ENCODE data around the gene SMOC2.
"Not testable (repeated sequence)": the region's sequence is repeated elsewhere in the genome, so short reads cannot be mapped to it uniquely, and the experiment has no call there.

The SMOC2 gene

GRCh38 chr6:168546151-168546550 lies 105.2 kb downstream of the SMOC2 start:
- DNase-seq = no peak

GRCh38 chr6:168546730-168547129 lies 105.7 kb downstream of the SMOC2 start:
- DNase-seq = no peak

DNA sequence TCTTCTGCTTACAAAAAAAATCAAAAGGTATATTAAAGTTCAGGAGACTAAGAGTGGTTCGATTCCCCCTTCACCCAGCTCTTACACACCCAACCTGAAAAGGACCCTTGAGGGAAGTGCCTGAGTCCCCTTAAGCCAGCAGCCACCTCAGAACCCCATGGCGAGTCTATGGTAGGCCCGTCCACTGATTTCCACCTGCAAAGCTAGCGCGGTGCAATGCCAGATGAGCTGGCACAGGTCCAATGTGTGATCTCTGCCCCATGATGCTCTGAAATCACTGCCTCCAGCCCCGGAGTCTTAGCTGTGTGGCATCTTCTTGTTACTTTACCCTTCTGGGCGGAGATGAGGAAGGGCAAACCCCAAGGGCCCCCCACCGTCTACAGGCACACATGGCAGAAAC lies 109.3 kb downstream of the SMOC2 start:
- DNase-seq = no peak

DNA sequence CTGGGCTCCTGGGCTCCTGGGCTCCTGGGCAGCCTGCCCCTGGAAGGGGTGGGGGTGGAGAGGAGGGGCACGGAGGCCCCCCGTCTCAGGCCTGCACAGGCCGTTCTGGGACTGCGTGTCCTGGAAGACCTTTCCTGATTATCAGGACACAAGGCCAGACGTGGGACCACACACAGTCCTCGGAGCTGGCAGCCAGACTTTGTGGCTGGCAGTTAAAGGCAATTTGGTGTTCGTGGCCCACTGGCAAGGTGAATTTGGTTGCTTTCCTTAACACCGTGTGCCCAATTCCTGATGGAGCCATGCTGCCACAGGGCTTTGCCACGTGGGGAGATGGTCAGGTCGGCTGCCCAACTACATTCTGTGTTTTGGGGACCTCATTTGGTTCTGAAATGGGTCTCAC lies 113.5 kb downstream of the SMOC2 start:
- DNase-seq = no peak

DNA sequence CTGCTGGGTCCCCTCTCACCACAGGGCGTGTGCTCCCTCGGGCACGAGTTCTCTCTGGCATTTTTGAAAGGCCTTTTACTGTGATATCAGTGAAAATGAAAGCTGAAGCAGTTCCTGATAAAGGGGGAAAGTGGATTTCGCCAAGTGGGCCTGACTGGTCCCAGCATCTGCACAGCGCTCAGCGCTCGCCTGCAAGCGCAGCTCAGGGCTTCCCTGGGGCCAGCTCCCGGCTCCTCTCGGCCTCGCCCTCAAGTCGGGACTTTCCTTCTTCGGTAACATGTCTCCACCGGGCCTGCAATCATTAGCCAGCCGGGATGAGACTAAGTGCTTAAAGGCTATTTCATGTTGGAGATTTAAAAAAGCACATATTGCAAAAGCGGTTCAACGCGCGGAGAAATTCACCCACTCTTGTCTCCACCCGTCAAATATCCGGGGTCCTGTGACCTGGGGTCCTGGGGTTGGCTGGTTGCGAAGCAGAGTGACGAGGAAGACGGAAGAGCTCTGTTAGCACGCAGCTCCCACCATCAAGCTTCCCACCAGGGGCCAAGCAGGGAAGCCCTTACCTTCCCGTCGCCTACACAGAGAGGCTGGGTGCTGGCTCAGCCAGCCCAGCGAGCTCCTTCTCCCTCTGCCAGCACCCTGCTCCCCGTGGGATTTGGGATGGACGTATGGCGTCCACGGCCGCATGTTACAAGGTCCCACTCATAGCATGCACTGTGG lies 114.1 kb downstream of the SMOC2 start:
- DNase-seq = no peak

DNA sequence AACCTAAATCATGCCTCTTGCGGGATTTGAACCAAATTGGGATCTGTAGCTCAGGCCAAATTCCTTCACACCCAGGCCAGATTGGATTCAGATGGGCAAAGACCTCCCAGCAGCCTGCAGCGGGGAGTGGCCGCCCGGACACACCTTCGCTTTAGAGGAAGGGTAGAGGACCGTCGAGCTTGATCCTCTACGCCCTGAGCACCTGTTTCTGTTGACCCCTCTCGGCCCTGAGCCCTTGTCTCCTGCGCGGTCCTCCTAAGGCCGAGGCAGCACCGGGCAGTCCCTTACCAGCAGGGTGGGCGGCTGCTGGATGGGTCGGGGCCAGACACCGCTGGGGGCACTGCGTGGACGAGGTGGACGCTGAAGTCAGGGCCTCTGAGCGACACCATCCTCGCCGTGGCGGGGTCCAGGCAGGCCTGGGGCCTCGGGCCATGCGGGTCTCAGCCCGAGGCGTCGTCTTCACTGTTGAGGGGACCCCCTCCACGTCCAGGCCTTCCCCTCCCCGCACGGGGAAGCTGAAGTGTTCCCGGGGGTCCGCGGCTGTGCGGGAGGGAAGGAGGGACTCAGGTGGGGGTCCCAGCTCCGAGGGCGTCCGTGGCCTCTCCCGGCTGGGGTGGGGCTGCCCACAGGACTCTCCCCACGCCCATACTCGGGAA lies 114.8 kb downstream of the SMOC2 start:
- DNase-seq = no peak

GRCh38 chr6:168557512-168557911 lies 116.5 kb downstream of the SMOC2 start:
- no peak for DNase-seq

- no peak for DNase-seq
These were observed 117.7 kb downstream of the SMOC2 start for GRCh38 chr6:168558686-168559085.

DNA sequence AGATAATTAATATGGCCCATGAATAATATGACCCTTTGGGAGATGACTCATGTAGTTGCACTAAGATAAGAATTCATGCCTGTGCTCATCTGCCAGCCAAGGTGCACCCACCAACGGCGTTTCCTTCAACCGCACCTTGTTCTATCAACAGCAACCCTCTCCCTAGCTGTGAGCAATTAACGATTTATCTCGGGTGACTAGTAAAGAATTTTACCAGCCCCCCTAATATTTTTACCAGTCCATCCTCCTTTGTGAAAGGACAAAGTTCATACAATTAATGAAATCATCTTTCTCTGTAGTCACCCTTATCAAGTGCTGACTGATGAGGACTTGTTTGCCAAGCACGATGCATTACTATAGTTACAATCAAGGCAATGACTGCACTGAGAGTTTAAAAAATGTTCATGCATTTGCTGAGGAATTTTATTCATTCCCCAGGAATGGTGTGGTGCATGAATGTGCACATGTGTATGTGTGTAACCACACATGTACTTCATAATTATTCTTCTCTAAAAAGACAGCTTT lies 118.7 kb downstream of the SMOC2 start:
- DNase-seq = no peak

DNA sequence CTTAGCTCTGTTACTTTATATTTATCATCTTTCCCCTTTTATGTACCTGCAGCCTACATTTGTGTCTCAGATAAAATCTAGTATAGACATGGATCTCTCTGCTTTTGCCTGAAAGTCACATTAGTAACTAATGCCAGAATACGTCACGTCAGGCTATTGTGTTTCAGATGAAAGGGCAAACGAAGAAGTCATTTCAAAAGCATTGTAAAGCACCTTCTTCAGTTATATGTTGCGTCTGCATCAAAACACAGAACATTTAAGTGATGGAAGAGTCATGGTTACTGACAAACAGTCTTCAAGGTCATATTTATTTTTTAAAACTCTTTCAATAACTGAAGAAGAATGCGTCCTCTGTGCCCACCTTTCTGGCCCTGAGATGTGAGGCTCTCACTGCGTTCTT lies 119.1 kb downstream of the SMOC2 start:
- DNase-seq = no peak

DNA sequence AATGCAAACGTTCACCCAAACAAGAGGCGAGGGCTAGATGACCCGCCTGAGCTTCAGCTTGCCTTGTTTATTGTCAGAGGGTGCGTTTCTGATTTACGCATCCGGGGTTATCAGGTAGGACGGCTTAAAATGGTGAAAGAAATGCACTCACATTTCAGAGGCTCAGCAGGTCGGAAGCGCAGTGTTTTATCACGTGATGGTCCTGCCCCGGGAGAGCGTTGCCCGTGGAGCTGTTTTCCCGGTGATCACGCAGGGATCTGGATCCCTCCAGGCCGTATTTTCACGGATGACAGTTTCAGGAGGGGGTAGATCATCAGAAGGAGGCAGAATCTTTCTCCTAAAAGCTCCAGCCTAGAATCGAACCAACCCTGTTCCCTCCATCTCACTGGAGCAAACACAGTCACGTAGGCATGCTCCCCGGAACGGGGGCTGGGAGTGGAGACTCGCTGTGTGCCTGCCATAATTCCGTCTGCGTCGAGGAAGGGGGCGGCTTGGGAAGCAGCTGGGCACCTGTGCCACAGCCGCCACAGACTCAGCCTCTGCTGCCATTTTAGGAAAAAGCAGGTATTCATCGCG lies 121.7 kb downstream of the SMOC2 start:
- DNase-seq = peak; percentile 20

DNA sequence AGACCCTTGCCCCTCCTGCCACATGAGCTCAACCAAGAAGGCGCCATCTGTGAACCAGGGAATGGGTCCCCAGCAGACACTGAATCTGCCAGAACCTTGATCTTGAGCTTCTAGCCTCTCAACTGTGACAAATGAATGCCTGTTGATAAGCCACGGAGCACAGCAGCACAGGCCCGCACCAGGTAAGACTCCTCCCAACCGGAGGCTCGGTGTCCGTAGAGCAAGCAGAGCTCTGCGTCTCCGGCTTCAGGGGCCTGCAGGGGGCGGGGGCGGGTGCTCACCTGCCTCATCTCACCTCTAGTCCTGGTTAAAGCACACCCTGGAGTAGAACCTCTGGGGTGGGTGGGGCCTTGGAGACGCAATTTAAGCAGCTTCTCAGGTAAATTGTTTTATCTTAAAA lies 122.7 kb downstream of the SMOC2 start:
- no peak for DNase-seq

DNA sequence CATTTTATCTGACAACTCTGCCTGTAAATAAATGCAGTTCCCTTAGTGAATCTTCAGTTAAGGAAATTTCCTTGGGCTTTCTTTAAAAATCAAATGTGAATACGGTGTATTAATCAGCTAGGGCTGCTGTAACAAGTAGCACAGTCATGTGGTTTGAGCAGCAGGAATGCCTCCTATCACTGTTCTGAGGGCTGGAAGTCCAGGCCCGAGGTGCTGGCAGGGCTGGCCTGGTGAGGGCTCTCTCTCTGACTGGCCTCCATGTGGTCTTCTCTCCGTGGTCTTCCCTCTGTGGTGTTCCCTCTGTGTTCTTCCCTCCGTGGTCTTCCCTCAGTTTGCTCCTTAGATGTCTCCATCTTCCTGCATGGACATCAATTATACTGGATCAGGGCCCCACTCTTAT lies 124.1 kb downstream of the SMOC2 start:
- no peak for DNase-seq

DNA sequence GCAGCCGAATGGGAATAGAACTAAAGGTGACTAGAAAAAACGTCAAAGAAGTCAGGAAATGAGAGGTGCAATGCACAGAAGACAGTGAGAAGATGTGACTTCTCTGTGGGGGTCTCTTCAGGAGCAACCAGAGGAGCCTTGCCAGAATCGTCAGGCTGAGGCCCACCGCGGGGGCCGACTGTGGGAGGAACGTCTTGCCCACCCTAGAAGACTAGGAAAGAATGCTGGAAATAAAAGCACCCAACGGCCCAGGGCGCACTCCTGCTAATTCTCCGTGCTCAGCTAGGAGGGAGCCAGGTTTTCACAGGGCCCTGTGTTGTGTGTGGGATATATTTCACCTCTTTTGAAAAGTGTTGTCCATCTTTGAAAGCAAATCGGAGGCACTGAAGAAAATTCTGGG lies 129.2 kb downstream of the SMOC2 start:
- DNase-seq = no peak

DNA sequence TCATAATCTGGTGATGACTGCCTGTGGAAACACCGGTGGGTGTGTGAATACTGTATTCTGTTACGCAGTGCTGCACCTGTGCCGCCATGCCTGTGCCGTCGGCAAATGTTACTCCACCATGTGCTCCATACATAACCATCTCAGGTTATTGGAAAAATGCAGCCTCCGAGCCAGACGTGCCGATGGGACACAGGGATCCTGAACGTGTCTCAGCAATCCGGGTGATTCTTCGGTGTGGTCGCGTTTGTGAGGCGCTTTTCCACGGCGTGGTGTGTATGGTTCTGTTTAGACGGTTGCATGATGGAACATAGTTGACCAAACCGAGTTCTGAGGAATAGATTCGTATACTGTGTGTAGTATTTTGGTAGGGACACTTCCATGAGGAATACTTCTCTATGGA lies 130.3 kb downstream of the SMOC2 start:
- no peak for DNase-seq

DNA sequence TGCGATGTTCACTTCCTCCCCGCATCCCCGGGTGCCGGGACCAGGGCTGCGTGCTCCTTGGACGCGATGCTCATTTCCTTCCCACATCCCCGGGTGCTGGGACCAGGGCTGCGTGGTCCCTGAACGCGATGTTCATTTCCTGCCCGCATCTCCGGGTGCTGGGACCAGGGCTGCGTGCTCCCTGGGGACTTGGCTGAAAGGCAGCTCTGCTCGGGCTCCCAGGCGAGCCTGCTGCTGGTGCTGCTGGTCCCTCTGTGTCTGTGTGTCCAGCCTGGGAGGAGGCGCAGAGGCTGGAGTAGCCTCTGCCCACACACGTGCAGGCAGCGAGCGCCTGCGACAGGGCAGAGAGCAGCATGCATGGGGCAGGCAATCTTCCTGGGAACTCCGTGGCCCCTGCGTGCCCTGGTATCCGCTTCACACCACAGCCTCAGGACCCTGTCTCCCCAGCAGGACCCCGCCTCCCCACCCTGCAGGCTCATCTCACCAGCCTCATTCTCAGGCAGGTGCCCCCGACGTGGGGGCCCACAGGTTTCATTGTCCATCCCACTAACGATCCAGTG lies 132.4 kb downstream of the SMOC2 start:
- not testable (repeated sequence) for DNase-seq

DNA sequence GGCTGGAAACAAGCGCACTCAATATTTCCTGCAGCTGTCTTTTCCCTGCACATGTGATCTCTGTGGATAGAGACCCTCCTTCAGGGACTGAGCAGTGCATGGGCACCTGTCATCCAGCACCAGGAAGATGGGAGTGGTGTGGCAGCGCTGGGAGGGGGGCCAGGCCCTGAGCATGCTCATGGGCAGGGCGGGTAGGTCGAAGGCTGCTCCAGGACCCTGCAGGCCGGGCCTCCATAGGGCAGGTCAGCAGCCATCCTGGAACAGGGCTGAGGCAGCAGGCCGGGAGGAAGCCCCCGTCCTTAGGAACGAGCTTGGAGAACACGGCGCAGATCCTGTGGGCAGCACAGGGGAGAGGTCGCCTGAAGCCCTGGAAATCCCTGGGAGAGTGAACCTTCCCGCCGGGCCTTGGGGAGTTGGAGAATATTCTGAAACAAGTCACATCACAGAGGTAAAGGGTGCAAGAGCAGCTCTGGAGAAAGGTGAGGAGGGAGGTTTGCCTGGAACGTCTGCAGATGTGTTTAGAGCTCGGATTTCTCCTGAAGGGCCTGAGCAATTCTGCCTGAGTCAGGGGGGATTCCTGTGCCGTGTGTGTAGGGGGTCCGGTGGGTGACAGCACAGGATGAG lies 133.2 kb downstream of the SMOC2 start:
- no peak for DNase-seq

DNA sequence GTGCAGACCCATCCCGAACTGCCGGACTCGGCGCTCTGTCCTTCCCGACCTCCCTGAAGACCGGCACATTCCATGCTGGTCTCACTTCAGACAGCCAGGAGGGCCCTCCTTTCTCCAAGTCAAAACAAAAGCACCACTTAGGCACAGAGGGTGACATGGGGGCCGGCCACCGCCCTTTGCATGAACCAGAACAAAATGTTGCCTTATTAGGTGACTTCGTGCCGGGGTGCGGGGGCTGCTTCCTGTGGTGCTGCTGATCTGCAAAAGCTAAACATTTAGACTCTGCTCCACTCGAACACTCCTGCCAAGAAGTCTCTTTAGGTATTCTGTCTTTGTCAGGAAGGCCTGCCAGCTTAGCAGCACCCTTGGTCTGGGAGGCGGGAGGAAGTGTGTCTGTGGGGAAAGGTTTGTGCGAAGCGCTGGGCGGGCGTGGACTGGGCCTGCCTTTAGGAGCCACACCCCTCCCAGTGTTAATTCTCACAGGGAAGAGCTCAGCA lies 133.8 kb downstream of the SMOC2 start:
- DNase-seq = no peak

DNA sequence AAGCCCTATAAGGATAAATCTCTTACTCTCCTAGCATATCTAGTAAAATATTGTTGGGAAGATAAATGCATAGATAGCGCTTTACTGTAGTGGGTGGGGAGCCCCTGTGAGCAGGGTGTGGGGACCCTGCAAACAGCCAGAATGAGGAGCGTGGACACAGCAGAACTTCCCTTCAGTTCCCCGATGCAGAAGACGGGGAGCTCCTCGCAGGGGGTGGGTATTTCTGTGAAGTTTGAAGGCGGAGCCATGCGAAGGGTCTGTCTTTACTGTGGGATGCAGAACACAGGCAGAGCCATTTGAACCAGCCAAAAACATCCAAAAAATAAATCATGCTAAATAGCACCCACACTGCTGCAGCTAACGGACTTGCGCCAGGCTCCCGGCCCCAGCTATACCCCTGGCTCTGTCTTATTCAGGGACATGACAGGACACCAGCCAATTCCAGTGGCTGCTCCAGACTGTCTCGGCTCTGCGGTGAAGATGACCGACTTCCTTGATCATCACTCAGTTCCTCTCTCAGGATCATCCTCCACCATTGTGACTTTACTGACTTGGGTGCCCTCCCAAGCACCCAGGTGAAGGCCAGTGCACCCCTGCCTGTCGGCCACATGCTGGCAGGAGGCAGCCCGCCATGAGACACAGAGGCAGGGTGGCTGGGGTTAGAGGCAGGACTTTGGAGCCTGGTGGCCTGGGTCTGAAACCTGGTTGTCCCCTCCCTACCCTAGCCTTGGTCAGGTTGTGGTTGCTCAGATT lies 134.5 kb downstream of the SMOC2 start:
- no peak for DNase-seq

GRCh38 chr6:168576388-168576787 lies 135.4 kb downstream of the SMOC2 start:
- DNase-seq = no peak

DNA sequence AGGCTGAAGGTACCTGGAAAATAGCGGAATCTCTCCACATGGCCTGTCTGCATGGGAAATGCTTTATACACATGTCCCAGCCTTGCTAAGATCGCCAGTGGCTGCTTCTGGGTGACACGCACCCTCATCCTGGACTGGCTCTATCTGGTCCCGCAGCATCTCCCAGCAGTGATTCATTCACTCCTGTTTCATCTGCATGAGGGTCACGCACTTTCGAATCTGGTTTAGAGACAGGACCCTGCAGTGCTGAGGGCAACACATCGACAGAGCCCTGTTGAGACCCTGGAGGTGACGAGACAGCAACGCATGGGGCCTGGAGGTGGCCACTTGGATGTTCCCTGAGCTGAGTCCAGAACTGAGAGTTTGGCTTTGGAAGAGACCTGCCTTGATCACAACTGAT lies 136.5 kb downstream of the SMOC2 start:
- DNase-seq = no peak

- no peak for DNase-seq
These were observed 137.1 kb downstream of the SMOC2 start for GRCh38 chr6:168578036-168578435.
